Neural cell (in vitro differentiated cells): ENCODE data around the gene BLOC1S1. TPM values are rescaled to one million over a fixed set of nuclear protein-coding genes. Genes with fewer than 3 reads are reported as not detected.

Experiments used
- H2AFZ ChIP-seq: fragments of 200-600, 300-800 bp; sonication (generic), shearing (Covaris generic); 2 replicates; pipeline ENCODE4 v1.6.0; 2014; ENCODE audit warnings: low read depth, mild to moderate bottlenecking, antibody characterized with exemption, low read length, moderate library complexity
- H3F3A ChIP-seq: fragments of 200-600 bp; shearing (Covaris generic); 2 replicates; pipeline ENCODE4 v1.6.1; 2016; ENCODE audit warnings: mild to moderate bottlenecking, moderate library complexity, mixed read lengths, antibody characterized with exemption, low read length; ENCODE audit not compliant: insufficient read depth, poor library complexity, severe bottlenecking
- H3K27ac ChIP-seq: fragments of 200-600, 300-800 bp; sonication (generic), shearing (Covaris generic); 2 replicates; pipeline ENCODE4 v1.5.1; 2014; ENCODE audit warnings: mild to moderate bottlenecking, low read length, moderate library complexity
- H3K27me3 ChIP-seq: fragments of 300-800, 200-600 bp; sonication (generic), shearing (Covaris generic); 2 replicates; pipeline ENCODE4 v1.6.0; 2014; ENCODE audit warnings: mild to moderate bottlenecking, low read depth, low read length, moderate library complexity; ENCODE audit not compliant: insufficient read depth
- H3K36me3 ChIP-seq: fragments of 300-800, 200-600 bp; sonication (generic), shearing (Covaris generic); 2 replicates; pipeline ENCODE4 v1.5.1; 2014; ENCODE audit warnings: mild to moderate bottlenecking, antibody characterized with exemption, low read length, moderate library complexity; ENCODE audit not compliant: insufficient read depth
- H3K4me2 ChIP-seq: fragments of 300-800, 200-600 bp; sonication (generic), shearing (Covaris generic); 2 replicates; pipeline ENCODE4 v1.6.0; 2014; ENCODE audit warnings: mild to moderate bottlenecking, low read length
- H3K4me3 ChIP-seq: fragments of 300-800, 200-600 bp; sonication (generic), shearing (Covaris generic); 2 replicates; pipeline ENCODE4 v1.5.1; 2014; ENCODE audit warnings: mild to moderate bottlenecking, low read length, moderate library complexity
- H3K79me2 ChIP-seq: fragments of 200-600 bp; shearing (Covaris generic); replicated peaks from 2 replicates; pipeline ENCODE4 v1.6.0; 2014; ENCODE audit warnings: mild to moderate bottlenecking, low read length, moderate library complexity; ENCODE audit not compliant: insufficient read depth
- H3K9ac ChIP-seq: fragments of 300-800, 200-600 bp; sonication (generic), shearing (Covaris generic); 2 replicates; pipeline ENCODE4 v1.6.1; 2016; ENCODE audit warnings: mild to moderate bottlenecking, low read length, mixed read lengths
- H3K9me2 ChIP-seq: fragments of 200-600 bp; shearing (Covaris generic); 2 replicates; pipeline ENCODE4 v1.6.1; 2016; ENCODE audit warnings: mild to moderate bottlenecking, low read length, mixed read lengths; ENCODE audit not compliant: insufficient read depth
- H3K9me3 ChIP-seq: fragments of 200-600, 300-800 bp; sonication (generic), shearing (Covaris generic); 2 replicates; pipeline ENCODE4 v1.6.1; 2016; ENCODE audit warnings: mild to moderate bottlenecking, mixed run types, low read length, moderate library complexity, mixed read lengths
- H4K20me1 ChIP-seq: fragments of 200-600 bp; shearing (Covaris generic); 2 replicates; pipeline ENCODE4 v1.6.1; 2016; ENCODE audit warnings: mild to moderate bottlenecking, mixed run types; ENCODE audit not compliant: insufficient read depth
- CTCF ChIP-seq: fragments of 450-650 bp; IDR thresholded peaks from 2 replicates; pipeline ENCODE4 v1.5.1; 2014; ENCODE audit warnings: antibody characterized with exemption, mild to moderate bottlenecking, moderate library complexity; ENCODE audit not compliant: poor library complexity, severe bottlenecking
- EP300 ChIP-seq: fragments of 450-650 bp; conservative IDR thresholded peaks from 2 replicates; pipeline ENCODE4 v1.6.1; 2014; ENCODE audit warnings: antibody characterized with exemption, mild to moderate bottlenecking, moderate library complexity; ENCODE audit not compliant: poor library complexity, severe bottlenecking
- EZH2 ChIP-seq: fragments of 200-600, 300-800 bp; shearing (Covaris generic), sonication (generic); IDR thresholded peaks from 2 replicates; pipeline ENCODE4 v1.6.1; 2014; ENCODE audit warnings: antibody characterized with exemption, low read length, borderline replicate concordance, mild to moderate bottlenecking; ENCODE audit not compliant: insufficient read depth, poor library complexity, severe bottlenecking
- MXI1 ChIP-seq: fragments of 450-650 bp; conservative IDR thresholded peaks from 2 replicates; pipeline ENCODE4 v1.6.1; 2014; ENCODE audit warnings: antibody characterized with exemption, mild to moderate bottlenecking; ENCODE audit not compliant: poor library complexity, severe bottlenecking
- POLR2AphosphoS5 ChIP-seq: IDR thresholded peaks from 2 replicates; pipeline ENCODE4 v1.6.1; 2012
- RAD21 ChIP-seq: fragments of 450-650 bp; conservative IDR thresholded peaks from 2 replicates; pipeline ENCODE4 v1.6.1; 2014; ENCODE audit warnings: antibody characterized with exemption, mild to moderate bottlenecking, moderate library complexity
- REST ChIP-seq: IDR thresholded peaks from 2 replicates; pipeline ENCODE4 v1.6.1; 2012; ENCODE audit warnings: borderline replicate concordance
- SMC3 ChIP-seq: fragments of 450-650 bp; conservative IDR thresholded peaks from 2 replicates; pipeline ENCODE4 v1.6.1; 2014; ENCODE audit warnings: antibody characterized with exemption, mild to moderate bottlenecking, moderate library complexity; ENCODE audit not compliant: poor library complexity
- TAF1 ChIP-seq: IDR thresholded peaks from 2 replicates; pipeline ENCODE4 v1.6.1; 2012; ENCODE audit warnings: low read depth
- polyA plus RNA-seq: library from polyadenylated mRNA; depleted of rRNA; stranded (reverse); fragments of >200 nt; gene quantifications from 2 replicates; pipeline ENCODE4 v1.2.3, GENCODE V29; 2014

The BLOC1S1 gene
- polyA plus RNA-seq, 1 donor from 2014 or later = 217 TPM

GRCh38 chr12:55705782-55706402 is 10.0 kb upstream of the BLOC1S1 start:
- Histone ChIP-seq H3K9me3 (no peaks in the 10 kb centered on the region), H3K36me3 (no peaks in the 10 kb centered on the region), H4K20me1 (no peaks in the 10 kb centered on the region), H3K27ac (no peak overlapping the region), H3K4me2 (peak overlapping the region; percentile 57), H3K4me3 (peak overlapping the region; percentile 82), H3K27me3 (peaks cover 10% of the 10 kb centered on the region), H3F3A (no peaks in the 10 kb centered on the region), H3K79me2 (no peaks in the 10 kb centered on the region), H3K9me2 (no peaks in the 10 kb centered on the region), H2AFZ (no peak overlapping the region), H3K9ac (no peak overlapping the region)
- no peak for TF ChIP-seq CTCF
- no peak for TF ChIP-seq POLR2AphosphoS5
- TF ChIP-seq RAD21 = no peak
- TF ChIP-seq MXI1 = no peak
- no peak for TF ChIP-seq TAF1
- no peak for TF ChIP-seq REST
- TF ChIP-seq EP300 = no peak
- no peak for TF ChIP-seq EZH2
- no peak for TF ChIP-seq SMC3

- Histone ChIP-seq H3K9me3 (no peaks in the 10 kb centered on the region), H3K9ac (peak overlapping the region; percentile 56), H3K9me2 (no peaks in the 10 kb centered on the region), H3K36me3 (no peaks in the 10 kb centered on the region), H2AFZ (peak overlapping the region; percentile 41), H3K4me2 (peak overlapping the region; percentile 57), H3K79me2 (no peaks in the 10 kb centered on the region), H3K27me3 (peaks cover 10% of the 10 kb centered on the region), H3K4me3 (peak overlapping the region; percentile 82), H4K20me1 (no peaks in the 10 kb centered on the region), H3F3A (no peaks in the 10 kb centered on the region), H3K27ac (no peak overlapping the region)
- TF ChIP-seq REST (no peak), EZH2 (no peak), RAD21 (no peak), POLR2AphosphoS5 (no peak), TAF1 (no peak), CTCF (no peak), EP300 (no peak), MXI1 (no peak), SMC3 (no peak)
Measured at GRCh38 chr12:55706568-55707218, 9.2 kb upstream of the BLOC1S1 start.
